Effector CD8-positive, alpha-beta T cell (primary cell): ENCODE data around the gene SENP3.
A peak's percentile ranks its signal among the peaks of the same experiment; 100 is the strongest.
"Not testable (repeated sequence)": the region's sequence is repeated elsewhere in the genome, so short reads cannot be mapped to it uniquely, and the experiment has no call there.

Experiments used
- DNase-seq: peaks from one replicate; lab custom pipeline; 2025; lab: John Stamatoyannopoulos, UW

The SENP3 gene

DNA sequence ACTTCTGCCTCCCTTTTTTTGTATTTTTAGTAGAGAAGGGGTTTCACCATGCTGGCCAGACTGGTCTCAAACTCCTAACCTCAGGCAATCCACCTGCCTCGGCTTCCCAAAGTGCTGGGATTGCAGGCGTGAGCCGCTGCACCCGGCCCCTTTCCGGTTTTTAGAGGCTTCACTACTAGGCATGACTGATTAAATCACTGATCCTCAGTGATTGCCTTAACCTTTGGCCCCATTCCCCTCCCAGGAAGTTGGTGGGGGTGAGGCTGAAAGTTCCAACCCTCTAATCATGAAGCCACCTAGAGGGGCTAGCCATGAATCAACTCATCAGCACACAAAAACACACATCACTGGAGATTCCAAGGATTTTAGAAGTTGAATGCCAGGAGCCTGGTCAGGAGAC lies 35.8 kb downstream of the SENP3 start:
- DNase-seq, result not testable (repeated sequence)

DNA sequence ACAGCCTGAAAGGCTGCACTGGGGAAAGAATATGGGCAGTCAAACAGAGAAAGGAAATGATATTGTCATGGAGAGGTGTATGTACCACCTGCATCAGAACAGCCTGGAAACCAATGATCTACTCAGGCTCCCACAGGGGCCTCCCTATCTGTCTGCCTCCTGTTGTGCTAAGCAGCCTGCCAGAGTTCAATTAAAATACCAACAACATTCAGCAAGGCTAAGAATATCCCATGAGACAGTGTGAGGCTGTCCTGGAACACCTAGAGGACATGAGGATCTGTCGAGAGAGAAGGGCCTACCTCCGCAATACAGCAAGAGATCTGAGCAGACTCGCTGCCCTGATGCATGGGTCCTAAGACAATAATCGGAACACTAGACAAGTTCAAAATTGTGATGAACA lies 44.6 kb downstream of the SENP3 start:
- no peak for DNase-seq

DNA sequence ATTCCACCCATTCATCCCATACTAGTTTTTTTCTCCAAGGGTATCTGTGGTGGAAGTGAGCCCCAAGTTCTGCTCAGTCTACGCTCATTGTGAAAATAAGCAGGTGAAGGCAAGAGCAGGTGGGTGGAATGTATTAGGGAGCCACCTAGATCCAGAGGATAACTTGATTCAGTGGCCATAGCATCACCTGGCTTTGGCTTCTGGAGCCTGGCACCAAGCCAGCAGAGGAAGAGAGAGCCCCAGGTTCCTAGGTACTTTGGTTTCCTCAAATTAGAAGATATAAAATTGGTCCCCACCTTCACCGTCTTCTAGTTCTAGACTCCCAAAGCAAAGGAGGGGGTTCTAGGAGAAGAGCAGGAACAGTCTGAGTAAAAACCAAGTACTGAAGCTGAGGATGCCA lies 48.9 kb downstream of the SENP3 start:
- no peak for DNase-seq

DNA sequence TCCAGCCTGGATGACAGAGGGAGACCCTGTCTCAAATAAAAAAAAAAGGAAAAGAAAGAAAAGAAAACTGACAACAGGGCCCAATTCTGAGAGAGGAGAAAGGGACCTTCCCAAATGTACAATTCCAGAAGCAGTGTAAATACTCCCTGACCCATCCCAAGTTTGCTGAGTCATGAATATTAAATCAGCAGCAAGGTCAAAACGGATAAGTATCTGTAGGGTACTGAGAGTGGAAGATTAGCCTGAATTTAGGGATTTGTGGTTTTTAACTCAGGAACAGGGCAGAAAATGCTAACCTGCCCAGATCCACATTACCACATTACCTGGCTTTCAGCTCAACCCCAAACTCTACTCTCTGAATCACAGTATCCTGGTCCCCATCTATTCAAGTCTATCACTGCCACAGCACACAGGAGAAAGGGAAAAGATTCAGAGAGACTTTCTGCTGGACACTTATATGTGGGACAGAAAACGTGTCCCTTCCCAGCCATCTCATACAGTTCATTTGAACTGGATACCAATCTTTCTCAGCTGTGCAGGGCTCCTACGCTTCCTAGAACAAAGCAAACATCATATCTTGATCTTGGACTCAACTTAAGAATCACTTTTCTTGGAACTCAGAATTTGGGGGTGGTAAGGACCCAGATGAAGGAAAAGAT lies 50.0 kb downstream of the SENP3 start:
- no peak for DNase-seq

DNA sequence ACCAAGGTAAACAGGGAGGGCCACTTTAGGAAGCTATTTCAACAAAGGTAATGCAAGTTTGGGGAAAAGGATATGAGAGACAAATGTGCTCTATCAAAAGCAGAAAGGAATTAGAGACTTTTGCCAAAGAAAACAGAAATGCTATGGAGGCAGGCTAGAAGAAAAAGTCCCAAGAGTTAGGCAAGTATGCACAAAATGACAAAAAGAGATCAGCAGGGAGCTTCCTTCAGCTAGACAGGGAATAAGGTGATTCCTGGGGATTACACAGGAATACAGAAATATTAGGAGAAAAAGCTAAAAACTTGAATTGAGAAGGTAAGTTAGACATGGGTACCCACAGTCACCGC lies 50.5 kb downstream of the SENP3 start:
- no peak for DNase-seq

DNA sequence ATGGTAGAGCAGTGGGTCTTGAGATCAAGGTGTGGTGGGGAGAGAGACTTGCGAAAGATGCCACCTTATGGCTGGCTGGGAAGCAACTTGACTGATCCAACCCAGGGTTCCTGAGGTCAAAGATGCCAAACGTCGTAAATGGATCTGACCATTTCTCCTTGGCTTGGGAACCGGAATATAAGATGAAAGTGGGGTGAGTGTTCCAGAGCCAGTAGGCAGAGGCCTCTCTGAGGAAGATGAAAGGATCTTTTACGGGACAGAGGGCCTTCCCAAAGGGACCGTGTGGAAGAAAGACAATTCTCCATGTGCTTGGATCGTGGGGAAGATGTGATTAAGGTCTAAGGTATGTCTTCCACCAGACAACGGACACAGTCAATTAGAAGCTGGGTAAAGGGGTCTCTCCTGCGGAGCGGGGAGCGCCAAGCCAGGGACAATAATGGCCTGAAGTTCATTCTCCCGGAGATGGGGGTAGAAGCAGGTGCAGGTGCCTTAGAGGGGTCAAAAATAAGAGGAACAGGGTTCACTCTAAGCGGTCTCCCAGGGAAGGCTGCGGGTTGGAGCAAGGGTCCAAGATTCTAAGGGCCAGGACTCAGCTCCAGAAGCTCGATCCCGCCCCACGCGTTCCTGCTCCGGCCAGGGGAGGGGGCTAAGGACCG lies 52.2 kb downstream of the SENP3 start:
- DNase-seq, result no peak

DNA sequence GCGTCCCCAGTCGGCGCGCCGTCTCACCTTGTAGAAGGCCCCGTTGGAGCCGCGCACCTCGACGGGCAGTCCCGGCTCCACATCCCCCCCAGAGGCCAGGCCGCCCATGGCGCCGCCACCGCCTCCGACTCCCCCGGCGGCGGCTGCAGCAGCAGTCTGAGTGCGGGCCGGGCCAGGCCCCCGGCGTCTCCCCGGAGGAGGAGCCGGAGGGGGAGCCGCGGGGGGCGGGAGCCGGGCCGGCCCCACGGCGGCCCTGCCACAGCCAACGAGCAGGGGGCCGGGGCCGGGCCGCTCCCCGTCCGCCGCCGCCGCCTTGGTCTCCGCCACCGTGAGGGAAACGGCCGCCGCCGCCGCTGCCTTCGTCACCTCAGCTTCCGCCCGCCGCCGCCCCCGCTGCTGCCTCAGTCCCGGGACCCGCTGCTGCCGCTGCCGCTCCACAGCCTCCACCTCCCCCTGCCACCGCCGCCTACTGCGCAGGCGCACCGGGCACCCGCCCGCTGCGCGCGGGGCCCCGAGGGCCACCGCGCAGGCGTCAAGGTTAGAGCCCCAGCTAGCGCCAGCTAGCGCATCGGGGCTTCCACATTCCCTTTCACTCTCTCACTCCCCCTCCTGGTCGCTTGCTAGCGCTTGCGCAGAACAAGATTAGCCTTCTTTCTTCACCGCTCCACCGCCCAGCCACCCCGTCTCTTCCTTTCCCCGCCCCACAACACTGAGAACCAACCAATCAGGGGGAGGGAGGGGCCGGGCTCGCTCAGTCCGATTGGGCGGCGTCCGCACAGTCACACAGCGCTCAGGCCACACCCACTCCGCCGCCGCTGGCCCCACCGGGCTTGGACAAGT lies 52.9 kb downstream of the SENP3 start, which contains the start of gene FXR2:
TSS of gene FXR2 (minus strand) at position 473 of the 840 bp plus-strand sequence. CDS start at position 108, 365 bp downstream.
- DNase-seq, result peak; percentile 97

DNA sequence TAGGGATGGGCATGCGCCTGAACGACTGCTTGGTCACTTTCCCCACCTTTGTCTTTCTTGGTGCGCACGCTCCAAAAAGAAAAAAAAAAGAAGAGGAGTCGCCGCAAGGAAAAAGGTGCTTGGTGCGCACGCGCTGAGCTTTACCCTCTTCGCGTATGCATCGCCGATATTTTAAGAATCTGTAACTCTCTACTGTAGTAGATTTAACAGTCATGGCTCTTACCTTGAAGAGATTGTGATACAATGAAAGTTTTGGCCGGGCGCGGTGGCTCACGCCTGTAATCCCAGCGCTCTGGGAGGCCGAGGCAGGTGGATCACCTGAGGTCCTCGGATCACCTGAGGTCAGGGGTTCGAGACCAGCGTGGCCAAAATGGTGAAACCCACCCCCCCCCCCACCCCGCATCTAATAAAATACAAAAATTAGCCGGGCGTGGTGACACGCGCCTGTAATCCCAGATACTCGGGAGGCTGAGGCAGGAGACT lies 53.6 kb downstream of the SENP3 start:
- DNase-seq, result no peak

DNA sequence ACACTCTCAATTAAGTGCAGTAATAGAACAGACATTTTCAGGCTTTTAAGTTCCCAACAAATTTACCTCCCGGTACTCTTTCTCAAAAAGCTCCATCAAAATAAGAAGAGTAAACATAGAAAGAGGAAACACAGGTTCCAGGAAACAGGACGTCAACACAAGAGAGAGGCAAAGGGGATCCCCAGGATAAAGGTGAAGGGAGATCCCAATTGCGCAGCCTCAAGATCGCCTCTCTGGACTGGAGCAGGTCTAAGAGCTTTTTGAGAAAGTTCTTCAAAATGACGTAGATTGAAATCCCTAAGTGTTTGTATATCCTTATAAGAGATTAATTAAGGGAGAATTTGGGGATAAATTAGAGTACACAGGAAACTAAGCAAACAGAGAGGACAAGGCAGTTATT lies 56.9 kb downstream of the SENP3 start:
- no peak for DNase-seq

DNA sequence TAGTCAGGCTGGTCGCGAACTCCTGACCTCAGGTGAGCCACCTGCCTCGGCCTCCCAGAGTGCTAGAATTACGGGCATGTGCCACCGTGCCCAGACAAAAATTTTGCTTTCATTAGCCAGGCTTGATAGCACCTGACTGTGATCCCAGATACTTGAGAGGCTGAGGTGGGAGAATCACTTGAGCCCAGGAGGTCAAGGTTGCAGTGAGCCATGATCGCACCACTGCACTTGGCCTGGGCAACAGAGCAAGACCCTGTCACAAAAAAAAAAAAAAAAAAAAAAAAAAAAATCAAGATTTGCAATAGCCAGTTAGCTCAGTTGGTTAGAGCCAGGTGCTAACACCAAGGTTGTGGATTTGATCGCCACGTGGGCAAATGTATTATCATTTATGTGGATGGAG lies 59.1 kb downstream of the SENP3 start:
- DNase-seq, result no peak
